HG02623 (cell line): ENCODE results near the gene COX10.
"Not testable (repeated sequence)": the region's sequence is repeated elsewhere in the genome, so short reads cannot be mapped to it uniquely, and the experiment has no call there.

Experiments
- ATAC-seq: cut with Tn5 transposase; IDR thresholded peaks from one replicate; pipeline ENCODE4 v1.9.1; 2021; ENCODE audit warnings: moderate library complexity; ENCODE audit not compliant: unreplicated experiment

COX10 gene

GRCh38 chr17:14069251-14070021 is at the start of gene COX10:
COX10 (plus strand) TSS chr17:14069504; CDS start chr17:14069606, 102 bp downstream.
- ATAC-seq, result peak; percentile 99

- ATAC-seq, result not testable (repeated sequence)
Measured at GRCh38 chr17:14021651-14022294, 47.5 kb upstream of the COX10 start.

GRCh38 chr17:14029755-14030154 is 39.5 kb upstream of the COX10 start:
- not testable (repeated sequence) for ATAC-seq

GRCh38 chr17:14032234-14032633 is 37.1 kb upstream of the COX10 start:
- no peak for ATAC-seq

GRCh38 chr17:14033166-14033565 is 36.1 kb upstream of the COX10 start:
- no peak for ATAC-seq

GRCh38 chr17:14037453-14037852 is 31.9 kb upstream of the COX10 start:
- ATAC-seq, result no peak

- no peak for ATAC-seq
Measured at GRCh38 chr17:14038206-14038605, 31.1 kb upstream of the COX10 start.

GRCh38 chr17:14042411-14042810 is 26.9 kb upstream of the COX10 start:
- ATAC-seq, result no peak

- no peak for ATAC-seq
Measured at GRCh38 chr17:14044702-14045101, 24.6 kb upstream of the COX10 start.

GRCh38 chr17:14046978-14047377 is 22.3 kb upstream of the COX10 start:
- no peak for ATAC-seq

GRCh38 chr17:14047591-14047990 is 21.7 kb upstream of the COX10 start:
- no peak for ATAC-seq

GRCh38 chr17:14048169-14048568 is 21.1 kb upstream of the COX10 start:
- no peak for ATAC-seq

GRCh38 chr17:14050616-14051015 is 18.7 kb upstream of the COX10 start:
- no peak for ATAC-seq

GRCh38 chr17:14051692-14052091 is 17.6 kb upstream of the COX10 start:
- no peak for ATAC-seq

GRCh38 chr17:14052886-14053615 is 16.3 kb upstream of the COX10 start:
- no peak for ATAC-seq

GRCh38 chr17:14057591-14057990 is 11.7 kb upstream of the COX10 start:
- no peak for ATAC-seq

GRCh38 chr17:14058051-14058450 is 11.3 kb upstream of the COX10 start:
- no peak for ATAC-seq

GRCh38 chr17:14060706-14061105 is 8.6 kb upstream of the COX10 start:
- ATAC-seq, result no peak

GRCh38 chr17:14061666-14062560 is 7.4 kb upstream of the COX10 start:
- no peak for ATAC-seq

- no peak for ATAC-seq
Measured at GRCh38 chr17:14067347-14067746, 2.0 kb upstream of the COX10 start.
